ENCODE measurements around the gene NSUN6.

The NSUN6 gene

DNA sequence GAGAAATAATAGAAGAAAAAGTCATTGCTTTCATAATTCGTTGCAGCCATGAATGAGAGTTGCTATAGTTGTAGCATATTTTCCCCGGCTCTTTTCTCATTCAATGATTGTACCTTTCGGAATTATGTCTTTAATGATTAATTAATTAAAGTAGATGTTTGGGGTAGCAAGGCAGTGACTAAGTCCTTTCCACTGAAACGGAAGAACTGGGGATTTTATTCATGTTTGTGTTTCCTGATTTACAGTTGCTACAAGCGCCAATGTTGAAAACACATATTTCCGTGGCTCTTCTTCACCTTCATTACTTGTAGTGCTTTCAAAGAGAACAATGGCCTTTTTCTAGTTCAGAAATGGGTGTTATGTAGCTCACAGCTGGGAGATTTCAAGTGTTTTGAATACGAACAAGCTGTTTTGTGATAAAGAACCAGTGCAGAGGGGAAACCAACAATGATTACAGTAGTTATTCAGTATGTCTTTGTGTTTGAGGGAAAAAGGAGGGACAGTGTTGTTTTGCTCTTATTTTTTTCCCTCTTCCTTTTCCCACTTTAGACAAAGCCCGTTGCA is 153.5 kb downstream of the NSUN6 start:
- no peak for DNase-seq

Data from NCI-H510A (cell line).